SJCRH30 (cell line): ENCODE measurements around the gene RFT1. TPM values are rescaled to one million over a fixed set of nuclear protein-coding genes. Genes with fewer than 3 reads are reported as not detected.

Source experiments
- DNase-seq, 2 experiments: peaks; one replicate each; pipeline ENCODE4 v3.0.0-alpha.2; 2015 to 2020
- H3K27ac ChIP-seq: fragments of 250-450 bp; sonication (Bioruptor Pico); 2 replicates; pipeline ENCODE4 v1.5.1; 2020; ENCODE audit warnings: mild to moderate bottlenecking, moderate library complexity
- H3K27me3 ChIP-seq: fragments of 250-450 bp; sonication (Bioruptor Pico); 2 replicates; pipeline ENCODE4 v1.5.1; 2020; ENCODE audit warnings: mild to moderate bottlenecking, moderate library complexity
- H3K36me3 ChIP-seq: fragments of 250-450 bp; sonication (Bioruptor Pico); 2 replicates; pipeline ENCODE4 v1.5.1; 2020; ENCODE audit warnings: mild to moderate bottlenecking, moderate library complexity
- H3K4me1 ChIP-seq: fragments of 250-450 bp; sonication (Bioruptor Pico); 2 replicates; pipeline ENCODE4 v1.5.1; 2020; ENCODE audit warnings: mild to moderate bottlenecking, moderate library complexity
- H3K4me3 ChIP-seq: fragments of 250-450 bp; sonication (Bioruptor Pico); 2 replicates; pipeline ENCODE4 v1.5.1; 2020; ENCODE audit warnings: mild to moderate bottlenecking, moderate library complexity
- H3K9me3 ChIP-seq: fragments of 250-450 bp; sonication (Bioruptor Pico); replicated peaks from 2 replicates; pipeline ENCODE4 v1.5.1; 2020; ENCODE audit warnings: mild to moderate bottlenecking, moderate library complexity
- total RNA-seq: library from RNA; depleted of rRNA; stranded (reverse); fragments of >200 nt; shearing (Covaris generic); gene quantifications from 2 replicates; pipeline ENCODE4 v1.2.3, GENCODE V29; 2014

RFT1 gene
- total RNA-seq, 1 experiment from 2014 or later = 22.0 TPM

GRCh38 chr3:53103397-53104296 is 26.6 kb downstream of the RFT1 start:
- H3K4me3 ChIP-seq = no peak overlapping the region
- no peaks in the 10 kb centered on the region for H3K9me3 ChIP-seq

GRCh38 chr3:53102601-53103147 is 27.6 kb downstream of the RFT1 start:
- Histone ChIP-seq H3K9me3 (no peaks in the 10 kb centered on the region), H3K4me3 (no peak overlapping the region), H3K36me3 (no peaks in the 10 kb centered on the region; the same call in none of the 2 replicates), H3K27ac (no peak overlapping the region), H3K27me3 (no peaks in the 10 kb centered on the region), H3K4me1 (no peaks in the 10 kb centered on the region)
- no peak for DNase-seq

More at GRCh38 chr3:53103397-53104296, 26.6 kb downstream of the RFT1 start:
- Histone ChIP-seq H3K4me1 (no peaks in the 10 kb centered on the region), H3K36me3 (no peaks in the 10 kb centered on the region; the same call in none of the 2 replicates), H3K27ac (no peak overlapping the region), H3K27me3 (no peaks in the 10 kb centered on the region)
- no peak for DNase-seq

- Histone ChIP-seq H3K27me3 (no peaks in the 10 kb centered on the region), H3K4me1 (no peaks in the 10 kb centered on the region), H3K36me3 (no peaks in the 10 kb centered on the region; the same call in none of the 2 replicates), H3K9me3 (no peaks in the 10 kb centered on the region), H3K4me3 (no peak overlapping the region), H3K27ac (no peak overlapping the region)
- no peak for DNase-seq
Measured at GRCh38 chr3:53101956-53102355, 28.3 kb downstream of the RFT1 start.

GRCh38 chr3:53100818-53101466 is 29.3 kb downstream of the RFT1 start:
- no peaks in the 10 kb centered on the region; the same call in none of the 2 replicates for H3K36me3 ChIP-seq
- no peak overlapping the region for H3K27ac ChIP-seq
- H3K27me3 ChIP-seq = no peaks in the 10 kb centered on the region
- H3K4me3 ChIP-seq = no peak overlapping the region
- H3K4me1 ChIP-seq = no peaks in the 10 kb centered on the region
- DNase-seq = no peak
- H3K9me3 ChIP-seq = no peaks in the 10 kb centered on the region

GRCh38 chr3:53097887-53098286 is 32.3 kb downstream of the RFT1 start:
- no peak overlapping the region for H3K4me3 ChIP-seq
- H3K27me3 ChIP-seq = no peaks in the 10 kb centered on the region
- H3K4me1 ChIP-seq = no peaks in the 10 kb centered on the region
- H3K9me3 ChIP-seq = no peaks in the 10 kb centered on the region
- DNase-seq = no peak
- H3K36me3 ChIP-seq = 0 out of 2 replicates have a peak, but pooled peaks cover 3% of the 10 kb centered on the region
- no peak overlapping the region for H3K27ac ChIP-seq

- H3K27me3 ChIP-seq = no peaks in the 10 kb centered on the region
- no peaks in the 10 kb centered on the region for H3K9me3 ChIP-seq
- H3K36me3 ChIP-seq = 0 out of 2 replicates have a peak, but pooled peaks cover 3% of the 10 kb centered on the region
- no peak overlapping the region for H3K27ac ChIP-seq
- no peak for DNase-seq
- H3K4me3 ChIP-seq = no peak overlapping the region
- no peaks in the 10 kb centered on the region for H3K4me1 ChIP-seq
Measured at GRCh38 chr3:53092942-53093341, 37.3 kb downstream of the RFT1 start.

- DNase-seq = no peak
- Histone ChIP-seq H3K4me3 (no peak overlapping the region), H3K27ac (no peak overlapping the region), H3K9me3 (no peaks in the 10 kb centered on the region), H3K36me3 (0 out of 2 replicates have a peak, but pooled peaks cover 3% of the 10 kb centered on the region), H3K4me1 (no peaks in the 10 kb centered on the region), H3K27me3 (no peaks in the 10 kb centered on the region)
Measured at GRCh38 chr3:53092216-53092615, 38.0 kb downstream of the RFT1 start.

- no peaks in the 10 kb centered on the region for H3K9me3 ChIP-seq
- H3K36me3 ChIP-seq = 0 out of 2 replicates have a peak, but pooled peaks cover 3% of the 10 kb centered on the region
- no peak overlapping the region for H3K4me3 ChIP-seq
- no peaks in the 10 kb centered on the region for H3K4me1 ChIP-seq
- no peak overlapping the region for H3K27ac ChIP-seq
- no peak for DNase-seq
- H3K27me3 ChIP-seq = no peaks in the 10 kb centered on the region
Measured at GRCh38 chr3:53091011-53091410, 39.2 kb downstream of the RFT1 start.

- Histone ChIP-seq H3K9me3 (no peaks in the 10 kb centered on the region), H3K4me1 (no peaks in the 10 kb centered on the region), H3K4me3 (no peak overlapping the region), H3K27ac (no peak overlapping the region), H3K36me3 (0 out of 2 replicates have a peak, but pooled peaks cover 3% of the 10 kb centered on the region), H3K27me3 (no peaks in the 10 kb centered on the region)
- DNase-seq = no peak
Measured at GRCh38 chr3:53089511-53089910, 40.7 kb downstream of the RFT1 start.

- Histone ChIP-seq H3K36me3 (no peaks in the 10 kb centered on the region), H3K27ac (no peak overlapping the region), H3K9me3 (no peaks in the 10 kb centered on the region), H3K4me3 (no peak overlapping the region), H3K4me1 (no peaks in the 10 kb centered on the region), H3K27me3 (no peaks in the 10 kb centered on the region)
- DNase-seq = no peak
Measured at GRCh38 chr3:53085476-53085875, 44.8 kb downstream of the RFT1 start.

- Histone ChIP-seq H3K27ac (no peak overlapping the region), H3K27me3 (no peaks in the 10 kb centered on the region), H3K4me1 (no peaks in the 10 kb centered on the region), H3K9me3 (no peaks in the 10 kb centered on the region), H3K4me3 (no peak overlapping the region), H3K36me3 (no peaks in the 10 kb centered on the region)
- no peak for DNase-seq
Measured at GRCh38 chr3:53084310-53085001, 45.8 kb downstream of the RFT1 start.

GRCh38 chr3:53083949-53084309 is 46.3 kb downstream of the RFT1 start:
- Histone ChIP-seq H3K27ac (no peak overlapping the region), H3K9me3 (no peaks in the 10 kb centered on the region), H3K27me3 (no peaks in the 10 kb centered on the region), H3K4me3 (no peak overlapping the region), H3K4me1 (no peaks in the 10 kb centered on the region), H3K36me3 (no peaks in the 10 kb centered on the region)
- DNase-seq = no peak

GRCh38 chr3:53083521-53083920 is 46.7 kb downstream of the RFT1 start:
- Histone ChIP-seq H3K4me3 (no peak overlapping the region), H3K27ac (no peak overlapping the region), H3K9me3 (no peaks in the 10 kb centered on the region), H3K4me1 (no peaks in the 10 kb centered on the region), H3K36me3 (no peaks in the 10 kb centered on the region), H3K27me3 (no peaks in the 10 kb centered on the region)
- no peak for DNase-seq

- Histone ChIP-seq H3K36me3 (no peaks in the 10 kb centered on the region), H3K9me3 (no peaks in the 10 kb centered on the region), H3K27ac (no peak overlapping the region), H3K4me1 (no peaks in the 10 kb centered on the region), H3K4me3 (no peak overlapping the region), H3K27me3 (no peaks in the 10 kb centered on the region)
- no peak for DNase-seq
Measured at GRCh38 chr3:53082736-53083135, 47.5 kb downstream of the RFT1 start.
